ENCODE results near the gene NEDD4L.

The NEDD4L gene

GRCh38 chr18:58252166-58252565 is 208.1 kb downstream of the NEDD4L start:
- TF ChIP-seq CTCF (IDR thresholded peaks at IDR 0.05; ENCODE audit: borderline replicate concordance, insufficient read depth, low read depth, low read length), result no peak
- no peak overlapping the region for H3K4me3 ChIP-seq (ENCODE audit: low read depth, low read length)

DNA sequence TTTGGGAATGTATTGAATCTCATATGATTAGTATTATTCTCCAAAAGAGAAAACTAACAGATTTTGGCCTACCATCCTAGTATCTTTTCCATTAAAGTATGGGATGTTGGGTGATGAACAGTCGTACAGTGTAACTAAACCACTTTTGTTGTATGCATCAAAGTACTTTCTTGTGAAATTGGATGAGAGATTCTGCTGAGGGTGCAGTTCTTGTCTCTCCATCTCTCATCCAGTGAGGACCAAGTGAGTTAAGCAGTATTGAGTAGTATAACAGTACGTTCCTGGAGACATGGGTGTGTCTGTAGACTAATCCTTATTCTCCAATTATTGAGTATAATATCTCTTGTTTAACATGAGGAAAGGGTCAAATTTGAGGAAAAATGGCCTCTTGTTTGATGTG is 209.3 kb downstream of the NEDD4L start:
- H3K4me3 ChIP-seq (ENCODE audit: low read depth, low read length), result no peak overlapping the region
- TF ChIP-seq CTCF (IDR thresholded peaks at IDR 0.05; ENCODE audit: borderline replicate concordance, insufficient read depth, low read depth, low read length), result no peak

- no peak overlapping the region for H3K4me3 ChIP-seq (ENCODE audit: low read depth, low read length)
- no peak for TF ChIP-seq CTCF (IDR thresholded peaks at IDR 0.05; ENCODE audit: borderline replicate concordance, insufficient read depth, low read depth, low read length)
These were observed 209.8 kb downstream of the NEDD4L start for GRCh38 chr18:58253871-58254270.

GRCh38 chr18:58254873-58255511 is 211.0 kb downstream of the NEDD4L start:
- no peak overlapping the region for H3K4me3 ChIP-seq (ENCODE audit: low read depth, low read length)

DNA sequence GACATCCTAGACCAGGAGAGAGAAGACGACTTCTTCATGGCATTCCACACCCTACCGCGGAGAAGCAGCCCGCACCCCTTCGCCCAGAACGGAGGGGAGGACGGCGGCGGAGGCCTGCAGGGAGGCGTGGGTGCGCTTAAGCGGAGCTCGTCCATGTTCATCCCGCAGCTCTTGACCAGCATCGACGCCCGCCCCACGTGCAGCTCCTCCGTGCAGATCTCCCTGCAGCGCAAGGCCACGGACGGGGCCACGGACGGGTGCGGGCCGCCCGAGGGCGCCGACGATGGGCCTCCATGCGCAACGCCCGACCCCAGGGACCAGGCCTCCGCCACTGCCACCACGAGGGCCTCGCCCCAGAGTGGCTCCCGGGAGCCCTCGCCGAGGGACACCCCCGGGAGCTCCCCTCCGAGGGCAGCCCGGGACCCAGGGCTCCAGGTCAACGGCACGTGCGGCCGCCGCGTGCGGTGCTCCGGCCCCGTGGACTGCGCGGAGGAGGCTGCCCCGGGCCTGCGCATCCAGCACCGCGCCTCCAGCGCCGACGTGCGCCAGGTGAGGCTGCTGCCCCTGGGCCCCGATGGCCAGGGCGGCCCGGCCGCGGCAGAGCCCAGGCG is 211.8 kb downstream of the NEDD4L start:
- no peak overlapping the region for H3K4me3 ChIP-seq (ENCODE audit: low read depth, low read length)
- no peak for TF ChIP-seq CTCF (IDR thresholded peaks at IDR 0.05; ENCODE audit: borderline replicate concordance, insufficient read depth, low read depth, low read length)

More at GRCh38 chr18:58254873-58255511, 211.0 kb downstream of the NEDD4L start:
- TF ChIP-seq CTCF (IDR thresholded peaks at IDR 0.05; ENCODE audit: borderline replicate concordance, insufficient read depth, low read depth, low read length), result no peak

DNA sequence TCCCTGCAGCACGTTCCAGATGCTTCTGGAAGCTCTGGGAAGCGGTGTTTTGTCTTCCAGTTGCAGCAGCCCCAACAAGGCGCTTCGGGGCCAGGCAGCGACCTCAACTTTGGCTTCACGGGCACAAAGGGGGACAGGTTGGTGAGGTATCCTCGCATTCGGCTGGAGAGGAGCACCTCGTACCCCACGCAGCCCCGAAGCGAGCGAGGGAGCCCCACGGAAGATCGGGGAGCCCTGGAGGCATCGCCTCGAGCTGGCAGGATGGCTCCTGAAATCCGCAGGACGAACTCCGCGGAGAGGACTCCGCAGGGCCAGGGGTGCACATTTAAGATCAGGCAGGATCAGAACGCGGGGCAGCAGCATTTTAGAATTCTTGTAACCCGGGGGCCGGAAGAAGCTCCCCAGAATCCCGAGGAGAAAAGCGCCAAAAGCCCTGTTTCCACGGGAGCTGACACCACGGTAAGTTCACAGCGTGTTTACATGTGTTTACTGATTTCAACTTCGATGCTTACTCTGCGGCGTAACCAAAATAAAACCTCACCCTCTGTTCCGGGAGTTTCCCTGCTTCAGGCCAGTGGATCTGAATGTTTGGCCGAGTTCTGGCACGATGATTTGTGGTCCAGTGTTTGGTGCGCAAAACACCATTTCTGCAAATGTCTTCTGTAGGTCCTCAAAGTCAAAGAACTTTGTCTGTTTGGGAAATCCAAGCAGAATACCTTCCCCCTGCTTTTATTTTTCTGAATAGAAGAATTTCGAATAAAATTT is 212.5 kb downstream of the NEDD4L start:
- no peak overlapping the region for H3K4me3 ChIP-seq (ENCODE audit: low read depth, low read length)
- no peak for TF ChIP-seq CTCF (IDR thresholded peaks at IDR 0.05; ENCODE audit: borderline replicate concordance, insufficient read depth, low read depth, low read length)
